Body of pancreas (tissue), 4 donors: Measurements from ENCODE around the gene CAMK2A. TPM values are rescaled to one million over a fixed set of nuclear protein-coding genes. Genes with fewer than 3 reads are reported as not detected.

Experiments used
- ATAC-seq: fragments of 150-250 bp; one replicate; pipeline ENCODE4 v1.9.1; 2016
- DNase-seq, 4 donors: peaks; one replicate each; pipeline ENCODE4 v3.0.0-alpha.2; 2019
- H3K27ac ChIP-seq, 4 donors: fragments of 200-600 bp; sonication (generic); 1 replicate in 3 of 4; 2 replicates in 1 of 4; pipeline versions ENCODE4 v1.5.1 to v1.6.1; 2016 to 2019; ENCODE audit warnings: mild to moderate bottlenecking in 1 of 4, mixed read lengths in 1 of 4, moderate library complexity in 1 of 4
- H3K27me3 ChIP-seq, 2 donors: fragments of 200-600 bp; sonication (generic); one replicate each; pipeline ENCODE4 v1.6.0; 2016; ENCODE audit warnings: mild to moderate bottlenecking in 1 of 2
- H3K36me3 ChIP-seq, 2 donors: fragments of 200-600 bp; sonication (generic); replicated peaks in 1 of 2; 2 replicates each; pipeline ENCODE4 v1.5.1; 2016; ENCODE audit warnings: low read depth in 2 of 2; ENCODE audit not compliant: insufficient read depth in 1 of 2
- H3K4me1 ChIP-seq: fragments of 200-600 bp; sonication (generic); one replicate; pipeline ENCODE4 v1.6.0; 2016
- H3K4me3 ChIP-seq, 2 donors: fragments of 200-600 bp; sonication (generic); 1 replicate in 1 of 2; 2 replicates in 1 of 2; pipeline ENCODE4 v1.5.1; 2016 to 2019
- H3K9me3 ChIP-seq, 3 donors: fragments of 200-600 bp; sonication (generic); 1 replicate in 2 of 3; 2 replicates in 1 of 3; pipeline ENCODE4 v1.5.1; 2016
- CTCF ChIP-seq, 7 experiments: fragments of 450-650 bp in 4 of 7; fragments of 200-600 bp in 3 of 7; sonication (generic) in 3 of 7; IDR thresholded peaks; one replicate each; pipeline ENCODE4 v1.5.1; 2016 to 2019; ENCODE audit warnings: antibody characterized with exemption in 7 of 7
- POLR2A ChIP-seq, 3 donors: fragments of 450-650 bp; IDR thresholded peaks; one replicate each; pipeline ENCODE4 v1.6.1; 2016; ENCODE audit warnings: antibody characterized with exemption in 3 of 3, mild to moderate bottlenecking in 2 of 3
- WGBS, 2 donors: methylation state at CpG; one replicate each; pipeline ENCODE4 v1.1.5; 2017; 5-methylcytosine and 5-hydroxymethylcytosine counted together
- intact Hi-C: fragments of 100-400 bp; cut with DNase I; formaldehyde crosslinking; loops from one replicate; pipeline ENCODE4 v1.15.1; 2023
- total RNA-seq, 2 donors: library from RNA; depleted of rRNA; stranded (reverse); fragments of >200 nt; gene quantifications; one replicate each; pipeline ENCODE4 v1.1.0, GENCODE V29; 2016

Gene CAMK2A
- total RNA-seq, 2 donors from 2014 or later: 0.26 TPM; not detected in 1

- Histone ChIP-seq H3K27me3 (no peaks in the 10 kb centered on the region), H3K27ac (no peak overlapping the region), H3K4me3 (no peak overlapping the region), H3K4me1 (no peaks in the 10 kb centered on the region), H3K36me3 (no peaks in the 10 kb centered on the region), H3K9me3 (no peaks in the 10 kb centered on the region)
- no peak for DNase-seq
- no peak for TF ChIP-seq CTCF (IDR thresholded peaks at IDR 0.05)
- TF ChIP-seq POLR2A (IDR thresholded peaks at IDR 0.05): no peak
- no peak for ATAC-seq
- intact Hi-C loops: no loop called here
- WGBS, 2 donors: 34 to 48% methylated on average over 4 of the region's 4 CpGs
Observed at GRCh38 chr5:150178262-150178661, 111.3 kb downstream of the CAMK2A start.

GRCh38 chr5:150177721-150178120 lies 111.9 kb downstream of the CAMK2A start:
- Histone ChIP-seq H3K36me3 (no peaks in the 10 kb centered on the region), H3K9me3 (no peaks in the 10 kb centered on the region), H3K4me1 (no peaks in the 10 kb centered on the region), H3K27me3 (no peaks in the 10 kb centered on the region), H3K27ac (no peak overlapping the region), H3K4me3 (no peak overlapping the region)
- no peak for ATAC-seq
- DNase-seq: no peak
- WGBS, 2 donors: 61 to 90% methylated on average over 2 to 4 of the region's 4 CpGs
- intact Hi-C loops: no loop called here
- TF ChIP-seq POLR2A (IDR thresholded peaks at IDR 0.05): no peak
- no peak for TF ChIP-seq CTCF (IDR thresholded peaks at IDR 0.05)

- no peak for DNase-seq
- WGBS, 2 donors: 71 to 83% methylated on average over 8 of the region's 8 CpGs
- intact Hi-C loops: no loop called here
Observed at GRCh38 chr5:150176745-150177477, 112.7 kb downstream of the CAMK2A start.

GRCh38 chr5:150175536-150175935 lies 114.0 kb downstream of the CAMK2A start:
- Histone ChIP-seq H3K27me3 (no peaks in the 10 kb centered on the region), H3K4me3 (no peak overlapping the region), H3K4me1 (no peaks in the 10 kb centered on the region), H3K27ac (no peak overlapping the region), H3K9me3 (no peaks in the 10 kb centered on the region), H3K36me3 (no peaks in the 10 kb centered on the region)
- DNase-seq (no peak), ATAC-seq (no peak)
- intact Hi-C loops: no loop called here
- 72 to 76% methylated on average over 3 to 5 of the region's 5 CpGs for WGBS, 2 donors
- TF ChIP-seq POLR2A (IDR thresholded peaks at IDR 0.05) (no peak), CTCF (IDR thresholded peaks at IDR 0.05) (no peak)

More at GRCh38 chr5:150176745-150177477, 112.7 kb downstream of the CAMK2A start:
- Histone ChIP-seq H3K36me3 (no peaks in the 10 kb centered on the region), H3K27me3 (no peaks in the 10 kb centered on the region), H3K9me3 (no peaks in the 10 kb centered on the region), H3K27ac (no peak overlapping the region), H3K4me3 (no peak overlapping the region), H3K4me1 (no peaks in the 10 kb centered on the region)
- TF ChIP-seq CTCF (IDR thresholded peaks at IDR 0.05): no peak
- ATAC-seq: no peak

GRCh38 chr5:150175076-150175475 lies 114.5 kb downstream of the CAMK2A start:
- Histone ChIP-seq H3K4me3 (no peak overlapping the region), H3K4me1 (no peaks in the 10 kb centered on the region), H3K9me3 (no peaks in the 10 kb centered on the region), H3K27me3 (no peaks in the 10 kb centered on the region), H3K27ac (no peak overlapping the region), H3K36me3 (no peaks in the 10 kb centered on the region)
- TF ChIP-seq POLR2A (IDR thresholded peaks at IDR 0.05) (no peak), CTCF (IDR thresholded peaks at IDR 0.05) (no peak)
- 63 to 65% methylated on average over 1 of the region's 1 CpG for WGBS, 2 donors
- intact Hi-C loops: no loop called here
- no peak for DNase-seq
- no peak for ATAC-seq
